IMR-90 (cell line): ENCODE results near the gene SP7. TPM values are rescaled to one million over a fixed set of nuclear protein-coding genes. Genes with fewer than 3 reads are reported as not detected.
A peak's percentile ranks its signal among the peaks of the same experiment; 100 is the strongest.

Source experiments
- ATAC-seq: fragments of 200-7000 bp; cut with Tn5 transposase; 2 replicates; pipeline ENCODE4 v1.9.1; 2020; ENCODE audit warnings: low read depth, mild to moderate bottlenecking, moderate library complexity
- BruUV-seq: library from RNA; stranded (reverse); fragments of 400-500 nt; replicated peaks from 2 replicates; lab custom pipeline; 2021; lab: Mats Ljungman, UMichigan
- CTCF ChIA-PET: fragments of 300-600 bp; formaldehyde crosslinking; extraction: SDS; loops from one replicate; lab custom pipeline; 2021; ENCODE audit warnings: antibody characterized with exemption; lab: Yijun Ruan, JAX
- POLR2A ChIA-PET: fragments of 300-600 bp; sonication (Branson Sonifier 250); formaldehyde crosslinking; loops from one replicate; lab custom pipeline; 2022; ENCODE audit warnings: antibody characterized with exemption; ENCODE audit not compliant: unreplicated experiment; lab: Charles Lee
- DNase-seq: peaks from one replicate; pipeline ENCODE4 v3.0.0; 2013
- H2AFZ ChIP-seq: replicated peaks from 2 replicates; pipeline ENCODE3; 2013; ENCODE audit warnings: low read length, mild to moderate bottlenecking; ENCODE audit not compliant: poor library complexity
- H2AK5ac ChIP-seq: 2 replicates; pipeline ENCODE4 v1.6.1; 2013; ENCODE audit warnings: low read depth, low read length, inconsistent platforms
- H2AK9ac ChIP-seq: replicated peaks from 2 replicates; pipeline ENCODE3; 2013; ENCODE audit warnings: mild to moderate bottlenecking, low read depth, low read length, moderate library complexity; ENCODE audit not compliant: poor library complexity
- H2BK120ac ChIP-seq: 2 replicates; pipeline ENCODE4 v1.6.1; 2013; ENCODE audit warnings: low read depth, low read length, inconsistent platforms
- H2BK15ac ChIP-seq: 3 replicates; pipeline ENCODE4 v1.6.1; 2013; ENCODE audit warnings: low read depth, low read length, inconsistent platforms
- H2BK20ac ChIP-seq: 2 replicates; pipeline ENCODE4 v1.6.1; 2013; ENCODE audit warnings: low read depth, mild to moderate bottlenecking, inconsistent platforms, low read length, moderate library complexity
- H2BK5ac ChIP-seq: 2 replicates; pipeline ENCODE4 v1.6.1; 2013; ENCODE audit warnings: mild to moderate bottlenecking, low read depth, low read length, inconsistent platforms; ENCODE audit not compliant: poor library complexity, severe bottlenecking
- H3K14ac ChIP-seq: replicated peaks from 2 replicates; pipeline ENCODE4 v1.6.1; 2013; ENCODE audit warnings: low read depth, low read length, inconsistent platforms
- H3K18ac ChIP-seq: 2 replicates; pipeline ENCODE4 v1.6.1; 2013; ENCODE audit warnings: low read depth, low read length, control low read depth
- H3K23ac ChIP-seq: 2 replicates; pipeline ENCODE4 v1.6.1; 2013; ENCODE audit warnings: low read depth, low read length, inconsistent platforms
- H3K27ac ChIP-seq: 2 replicates; pipeline ENCODE4 v1.5.1; 2013; ENCODE audit warnings: mild to moderate bottlenecking, control low read depth, low read length; ENCODE audit not compliant: insufficient read depth
- H3K27me3 ChIP-seq: 2 replicates; pipeline ENCODE4 v1.6.1; 2013; ENCODE audit warnings: low read length; ENCODE audit not compliant: control insufficient read depth, insufficient read depth
- H3K36me3 ChIP-seq: 2 replicates; pipeline ENCODE4 v1.6.1; 2013; ENCODE audit warnings: low read length, mixed read lengths; ENCODE audit not compliant: control insufficient read depth, insufficient read depth
- H3K4ac ChIP-seq: 2 replicates; pipeline ENCODE4 v1.6.1; 2013; ENCODE audit warnings: low read depth, low read length, inconsistent platforms
- H3K4me1 ChIP-seq: 2 replicates; pipeline ENCODE4 v1.6.1; 2013; ENCODE audit warnings: low read length, mixed read lengths; ENCODE audit not compliant: control insufficient read depth, insufficient read depth
- H3K4me2 ChIP-seq: 2 replicates; pipeline ENCODE4 v1.6.1; 2013; ENCODE audit warnings: low read depth, mild to moderate bottlenecking, control low read depth, low read length, moderate library complexity
- H3K4me3 ChIP-seq: 2 replicates; pipeline ENCODE4 v1.5.1; 2013; ENCODE audit warnings: low read depth, mild to moderate bottlenecking, control low read depth, low read length, moderate library complexity; ENCODE audit not compliant: insufficient read depth
- H3K56ac ChIP-seq: 2 replicates; pipeline ENCODE4 v1.6.1; 2013; ENCODE audit warnings: low read length, inconsistent platforms; ENCODE audit not compliant: insufficient read depth; ENCODE audit errors: extremely low read depth
- H3K79me1 ChIP-seq, 2 experiments: 2 replicates each; pipeline ENCODE4 v1.6.1; 2013; ENCODE audit warnings: low read length in 2 of 2, inconsistent platforms in 1 of 2, low read depth in 1 of 2
- H3K9ac ChIP-seq: 2 replicates; pipeline ENCODE4 v1.6.1; 2013; ENCODE audit warnings: low read depth, low read length, control low read depth
- H3K9me1 ChIP-seq: 2 replicates; pipeline ENCODE4 v1.6.1; 2013; ENCODE audit warnings: low read length, inconsistent platforms; ENCODE audit not compliant: insufficient read depth
- H3K9me3 ChIP-seq: 2 replicates; pipeline ENCODE4 v1.6.1; 2013; ENCODE audit warnings: low read length; ENCODE audit not compliant: control insufficient read depth, insufficient read depth
- H4K20me1 ChIP-seq: 2 replicates; pipeline ENCODE4 v1.6.1; 2013; ENCODE audit warnings: low read length, inconsistent platforms; ENCODE audit not compliant: insufficient read depth
- H4K5ac ChIP-seq: 2 replicates; pipeline ENCODE4 v1.6.1; 2013; ENCODE audit warnings: mild to moderate bottlenecking, low read depth, low read length, control low read depth
- H4K8ac ChIP-seq, 2 experiments: 2 replicates each; pipeline ENCODE4 v1.6.1; 2013; ENCODE audit warnings: low read depth in 2 of 2, low read length in 2 of 2, control low read depth in 1 of 2, inconsistent platforms in 1 of 2
- H4K91ac ChIP-seq: 2 replicates; pipeline ENCODE4 v1.6.1; 2013; ENCODE audit warnings: low read depth, low read length, inconsistent platforms; ENCODE audit not compliant: insufficient read depth
- CEBPB ChIP-seq: IDR thresholded peaks from 2 replicates; pipeline ENCODE4 v1.6.1; 2012; ENCODE audit warnings: low read depth, low read length, improper control_type of control experiment
- CHD1 ChIP-seq: IDR thresholded peaks from 2 replicates; pipeline ENCODE4 v1.6.1; 2012; ENCODE audit warnings: low read depth, low read length, improper control_type of control experiment
- MAFK ChIP-seq: IDR thresholded peaks from 2 replicates; pipeline ENCODE4 v1.6.1; 2012; ENCODE audit warnings: low read depth, low read length, improper control_type of control experiment
- NFE2L2 ChIP-seq: fragments of 150-350 bp; IDR thresholded peaks from 2 replicates; pipeline ENCODE4 v1.6.1; 2016; ENCODE audit warnings: low read depth, mild to moderate bottlenecking, low read length
- POLR2A ChIP-seq: IDR thresholded peaks from 2 replicates; pipeline ENCODE4 v1.6.1; 2012; ENCODE audit warnings: mild to moderate bottlenecking, low read depth, low read length
- RAD21 ChIP-seq: IDR thresholded peaks from 2 replicates; pipeline ENCODE4 v1.6.1; 2012; ENCODE audit warnings: low read length, improper control_type of control experiment
- RCOR1 ChIP-seq: IDR thresholded peaks from 2 replicates; pipeline ENCODE4 v1.6.1; 2012; ENCODE audit warnings: mild to moderate bottlenecking, low read length, improper control_type of control experiment; ENCODE audit not compliant: insufficient replicate concordance
- RFX5 ChIP-seq: IDR thresholded peaks from 2 replicates; pipeline ENCODE4 v1.8.0; 2012; ENCODE audit warnings: low read depth, mild to moderate bottlenecking, low read length, moderate library complexity
- WGBS, 2 experiments: methylation state at CpG; one replicate each; pipeline versions ENCODE4 v1.1.5 to v1.1.7; 2013; ENCODE audit warnings: missing lambda C conversion rate in 2 of 2; ENCODE audit not compliant: insufficient read length in 1 of 2; ENCODE audit errors: extremely low coverage in 2 of 2; 5-methylcytosine and 5-hydroxymethylcytosine counted together
- dilution Hi-C: fragments of 300-500 bp; cut with HindIII; formaldehyde crosslinking; loops from one replicate; pipeline ENCODE4 v1.14.3; 2018; ENCODE audit warnings: low sequenced_read_pairs; ENCODE audit not compliant: unreplicated experiment
- in situ Hi-C: fragments of 300-500 bp; cut with MboI; formaldehyde crosslinking; loops from 3 replicates; pipeline ENCODE4 v1.14.3; 2019; ENCODE audit warnings: low sequenced_read_pairs, inconsistent platforms, mixed read lengths
- intact Hi-C: fragments of 100-400 bp; cut with micrococcal nuclease; formaldehyde crosslinking; loops from 2 replicates; pipeline ENCODE4 v1.10.0; 2022
- polyA plus RNA-seq, 3 experiments: library from polyadenylated mRNA; depleted of rRNA; stranded (reverse); fragments of >200 nt; gene quantifications; 2 replicates each; pipeline ENCODE4 v1.2.3, GENCODE V29; 2012; ENCODE audit warnings: low replicate concordance in 1 of 3
- total RNA-seq: library from RNA; depleted of rRNA; stranded (reverse); fragments of >200 nt; gene quantifications from 2 replicates; pipeline ENCODE4 v1.2.3, GENCODE V29; 2012

SP7 gene
- total and polyA plus RNA-seq, 2 of the 4 experiments (the other 2 are of a cell fraction): not detected

- dilution Hi-C loops: no loop called here
- H4K91ac ChIP-seq: no peak overlapping the region
These were observed 17.1 kb upstream of the SP7 start for GRCh38 chr12:53353257-53353655.

More at GRCh38 chr12:53353257-53353655, 17.1 kb upstream of the SP7 start:
- H3K4me3 ChIP-seq: no peak overlapping the region
- no peak overlapping the region for H2AK9ac ChIP-seq
- TF ChIP-seq CEBPB: no peak
- no peak for TF ChIP-seq NFE2L2
- no peak for TF ChIP-seq MAFK
- no peak for TF ChIP-seq POLR2A
- no peak for TF ChIP-seq RAD21
- no peak for TF ChIP-seq RCOR1
- no peak for TF ChIP-seq CHD1
- no peak for TF ChIP-seq RFX5
- no peaks in the 10 kb centered on the region for H4K20me1 ChIP-seq
- H3K9me3 ChIP-seq: no peaks in the 10 kb centered on the region
- peak overlapping the region in 1 of 2 experiments; percentile 13; a peak in 1 of 4 replicates for H4K8ac ChIP-seq
- BruUV-seq: no TSS peak
- no peak overlapping the region for H3K27ac ChIP-seq
- H2BK15ac ChIP-seq: no peak overlapping the region
- 80% methylated on average over 1 of the region's 5 CpGs; no CpG with 5 or more reads in 1 of the 2 experiments for WGBS, 2 experiments
- no peak overlapping the region for H2BK5ac ChIP-seq
- no peak overlapping the region for H3K9ac ChIP-seq
- H3K18ac ChIP-seq: no peak overlapping the region
- no peak overlapping the region for H2BK120ac ChIP-seq
- no peaks in the 10 kb centered on the region for H3K27me3 ChIP-seq
- H3K23ac ChIP-seq: no peak overlapping the region
- ATAC-seq (no peak), DNase-seq (no peak)
- no peaks in the 10 kb centered on the region for H3K79me1 ChIP-seq
- H3K14ac ChIP-seq: no peak overlapping the region
- H3K4ac ChIP-seq: no peak overlapping the region
- in situ Hi-C loops: no loop called here
- H2BK20ac ChIP-seq: no peak overlapping the region
- H3K4me2 ChIP-seq: no peak overlapping the region
- H3K36me3 ChIP-seq: no peaks in the 10 kb centered on the region
- no peak overlapping the region for H3K56ac ChIP-seq
- H3K9me1 ChIP-seq: no peaks in the 10 kb centered on the region
- ChIA-PET POLR2A (no interaction called here), CTCF (interaction anchor here (0.6 to 4.1 kb wide), 5 partner anchors 36 to 174 kb away, joined by 3 to 40 read pairs (median 5); partner anchors contain the start of gene AMHR2)
- no peak overlapping the region for H2AFZ ChIP-seq
- no peaks in the 10 kb centered on the region for H3K4me1 ChIP-seq
- intact Hi-C loops: loop anchor here (2.0 kb wide), 1 partner anchor 156 kb away; no protein-coding TSS in a partner anchor
- no peak overlapping the region for H4K5ac ChIP-seq
- no peak overlapping the region for H2AK5ac ChIP-seq
